Activated CD4-positive, alpha-beta T cell treated with anti-CD3 and anti-CD28 coated beads, Interleukin-2, Interleukin-4, amounts not matched to agents 100 ng/mL and 50 ng/mL, durations not matched to agents 16 hours and 8 hours (primary cell): ENCODE data around the gene SNAPC2.
A peak's percentile ranks its signal among the peaks of the same experiment; 100 is the strongest.

ENCODE experiments used
- DNase-seq: peaks from one replicate; pipeline ENCODE4 v3.0.0-alpha.2; 2020; ENCODE audit warnings: low spot score

Gene SNAPC2

GRCh38 chr19:7919610-7920518, at the start of gene SNAPC2:
TSS of gene SNAPC2 (plus strand) at chr19:7920338. CDS start at chr19:7920367, 29 bp downstream.
- DNase-seq, result peak; percentile 96

GRCh38 chr19:7870571-7871436, 49.3 kb upstream of the SNAPC2 start:
- DNase-seq, result peak; percentile 62

GRCh38 chr19:7871437-7872305, 48.5 kb upstream of the SNAPC2 start:
- peak; percentile 79 for DNase-seq

GRCh38 chr19:7872306-7873204, 47.6 kb upstream of the SNAPC2 start:
- DNase-seq, result no peak

- no peak for DNase-seq
Observed at GRCh38 chr19:7873304-7874075, 46.6 kb upstream of the SNAPC2 start.

GRCh38 chr19:7874076-7874896, 45.9 kb upstream of the SNAPC2 start, which contains the start of gene PRR36:
TSS of gene PRR36 (minus strand) at chr19:7874390. CDS start at chr19:7873689, 701 bp downstream.
- no peak for DNase-seq

GRCh38 chr19:7874897-7875273, 45.3 kb upstream of the SNAPC2 start:
- no peak for DNase-seq

GRCh38 chr19:7877249-7877836, 42.8 kb upstream of the SNAPC2 start:
- DNase-seq, result no peak

GRCh38 chr19:7879111-7879807, 40.9 kb upstream of the SNAPC2 start:
- DNase-seq, result no peak

- no peak for DNase-seq
Observed at GRCh38 chr19:7879836-7880235, 40.3 kb upstream of the SNAPC2 start.

GRCh38 chr19:7881910-7882309, 38.2 kb upstream of the SNAPC2 start:
- no peak for DNase-seq

- DNase-seq, result no peak
Observed at GRCh38 chr19:7883105-7883504, 37.0 kb upstream of the SNAPC2 start.

GRCh38 chr19:7883796-7884570, 36.2 kb upstream of the SNAPC2 start:
- DNase-seq, result no peak

GRCh38 chr19:7885818-7886217, 34.3 kb upstream of the SNAPC2 start:
- no peak for DNase-seq

GRCh38 chr19:7887408-7888144, 32.6 kb upstream of the SNAPC2 start:
- DNase-seq, result no peak

GRCh38 chr19:7888145-7888825, 31.9 kb upstream of the SNAPC2 start, which contains the start of gene LRRC8E:
TSS of gene LRRC8E (plus strand) at chr19:7888510. CDS start at chr19:7895604, 7,094 bp downstream.
- DNase-seq, result no peak
